Dedifferentiated amniotic fluid mesenchymal stem cell (primary cell): ENCODE data around the gene NTF4.
"Not testable (repeated sequence)": the region's sequence is repeated elsewhere in the genome, so short reads cannot be mapped to it uniquely, and the experiment has no call there.

ENCODE experiments used
- DNase-seq: peaks from one replicate; pipeline ENCODE4 v3.0.0-alpha.2; 2016; ENCODE audit errors: extremely low spot score

NTF4 gene

DNA sequence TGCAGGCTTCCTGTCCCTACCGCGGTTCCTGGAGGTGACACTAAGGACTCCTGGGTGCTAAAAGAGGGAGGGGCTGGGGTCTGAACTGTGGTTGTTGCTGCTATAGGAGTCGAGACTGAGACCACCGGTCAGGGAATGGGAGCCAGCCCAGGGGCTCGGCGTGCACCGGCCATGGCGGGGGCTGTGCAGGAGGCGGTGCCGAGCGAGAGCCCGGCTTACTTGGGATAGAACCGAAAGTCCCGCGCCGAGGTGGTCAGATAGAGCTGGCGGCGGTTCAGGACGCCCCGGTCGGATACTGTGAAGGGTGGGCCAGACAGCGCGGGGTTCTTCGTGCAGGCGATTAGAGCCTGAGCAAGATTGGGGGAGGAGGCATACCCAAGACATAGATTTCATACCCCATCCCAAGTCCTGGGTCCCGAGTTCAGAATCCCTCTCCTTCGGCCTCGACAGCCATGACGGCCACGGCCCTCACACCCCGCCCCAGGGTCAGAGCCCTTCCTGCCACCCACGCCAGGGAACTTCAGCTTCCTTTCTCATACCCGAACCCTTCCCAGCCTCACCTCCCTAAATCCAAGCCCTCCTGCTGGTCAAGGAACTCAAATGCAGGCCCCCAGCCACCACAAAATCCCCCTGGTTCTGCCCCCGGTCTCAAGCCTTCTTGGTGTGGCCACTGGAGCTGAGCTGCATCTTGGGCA, 7.6 kb downstream of the NTF4 start:
- not testable (repeated sequence) for DNase-seq

DNA sequence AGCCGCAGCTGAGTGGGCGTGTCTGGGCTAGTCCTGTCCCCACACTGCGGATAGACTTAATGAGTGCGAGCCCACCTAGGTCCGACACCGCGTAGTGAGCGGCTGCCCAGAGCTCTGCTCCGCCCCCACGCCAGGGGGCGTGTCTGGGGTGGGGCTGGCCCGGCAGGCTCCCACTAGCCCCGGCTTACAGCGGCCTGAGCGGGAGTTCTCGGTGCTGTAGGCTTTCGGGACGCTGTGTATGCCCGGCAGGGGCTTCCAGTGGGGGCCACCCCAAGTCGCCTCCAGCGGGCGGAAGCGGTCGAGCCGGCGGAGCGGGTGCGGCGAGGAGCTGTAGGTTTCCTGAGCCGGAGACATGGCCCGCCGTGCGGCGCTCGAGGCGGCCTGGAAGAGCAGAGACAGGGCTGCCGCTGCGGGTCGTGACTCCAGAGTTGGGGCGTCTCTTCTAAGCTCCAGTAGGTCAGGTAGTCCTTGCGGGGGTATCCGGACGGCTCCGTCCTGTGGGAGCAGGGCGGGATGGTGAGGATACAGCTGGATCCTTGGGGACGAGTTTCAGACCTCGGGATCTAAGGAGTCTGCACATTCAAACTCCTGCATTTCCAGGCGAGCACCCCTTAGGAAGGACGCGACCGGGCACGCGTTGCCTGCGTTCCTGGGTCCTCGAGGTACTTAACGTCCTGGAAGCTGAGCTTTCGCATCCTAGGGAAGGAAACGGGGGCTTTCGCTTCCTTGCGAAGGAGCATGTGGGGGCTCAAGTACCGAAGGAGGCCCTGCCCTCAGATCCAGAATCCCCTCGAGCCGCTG, 8.3 kb downstream of the NTF4 start:
- no peak for DNase-seq

DNA sequence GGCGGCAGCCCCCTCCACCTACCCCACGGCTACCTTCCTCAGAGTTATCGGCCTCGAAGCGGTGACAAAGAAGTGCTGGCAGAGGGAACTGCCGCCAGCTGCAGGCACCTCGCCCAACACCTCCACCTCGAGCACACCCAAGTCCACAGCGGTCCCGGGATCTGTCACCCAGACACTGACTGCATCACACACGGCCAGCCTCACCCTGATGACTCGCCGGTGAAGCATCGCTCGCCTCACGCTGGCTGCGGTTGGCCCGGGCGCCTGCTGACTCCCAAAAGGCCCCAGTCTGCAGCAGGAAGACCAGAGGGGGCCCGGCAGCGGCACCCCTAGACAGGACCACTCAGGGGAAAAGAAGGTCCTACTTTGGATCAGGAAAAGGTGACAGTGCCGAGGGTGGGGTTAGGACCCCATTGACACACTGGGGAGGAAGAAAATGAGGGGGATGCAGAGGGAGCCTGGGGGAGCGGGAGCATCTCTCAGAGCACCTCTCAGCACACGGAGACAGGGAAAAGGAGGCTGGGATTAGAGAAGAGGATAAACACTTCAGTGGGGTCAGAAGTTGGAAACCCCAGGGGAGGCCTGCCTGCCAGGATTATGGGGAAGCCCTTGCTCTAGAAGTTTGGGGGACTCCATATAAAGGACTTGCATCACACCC, 14.1 kb downstream of the NTF4 start:
- DNase-seq = not testable (repeated sequence)

DNA sequence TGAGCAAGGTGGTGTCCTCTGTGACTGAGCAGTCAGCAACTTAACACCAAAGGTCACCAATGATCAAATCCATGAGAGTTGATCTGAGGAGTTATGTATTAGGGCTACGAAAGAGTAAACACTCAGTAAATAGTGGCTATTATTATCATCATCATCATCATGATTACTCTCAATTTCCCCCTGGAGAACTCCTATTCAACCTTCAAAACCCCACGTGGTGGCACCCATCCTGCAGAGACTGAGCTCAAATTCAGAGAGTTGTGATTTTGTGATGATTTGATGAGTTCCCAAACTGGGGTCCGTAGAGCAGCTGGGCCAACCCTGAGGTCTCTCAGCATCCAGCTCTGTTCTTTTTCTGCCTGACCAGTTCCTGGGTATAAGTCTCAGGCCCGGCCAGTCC, 14.8 kb downstream of the NTF4 start:
- DNase-seq = not testable (repeated sequence)

DNA sequence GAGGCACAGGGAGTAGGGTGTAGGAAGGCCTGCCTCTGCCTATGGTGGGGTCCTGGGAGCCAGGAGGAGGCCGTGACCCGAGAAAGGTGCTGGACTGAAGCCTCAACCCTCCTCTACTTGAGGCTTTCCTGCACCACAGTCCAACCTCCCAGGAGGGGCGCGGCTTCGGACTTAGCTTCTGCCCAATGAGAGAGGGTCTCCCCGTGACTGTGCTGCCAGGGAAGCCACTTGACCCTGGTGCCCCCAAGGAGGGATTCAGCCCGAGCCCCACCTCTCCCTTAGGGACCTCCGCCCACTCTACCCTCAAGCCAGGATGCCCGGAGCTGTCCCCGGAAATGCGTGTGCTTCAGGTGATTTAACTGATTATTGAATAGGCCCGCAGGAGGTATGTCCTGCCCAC, 15.6 kb downstream of the NTF4 start, which contains the start of gene CGB8:
Gene CGB8, minus strand, starts transcription at position 101 of the 400 bp plus-strand sequence. CDS start 372 bp downstream, outside the sequence.
- DNase-seq = not testable (repeated sequence)

DNA sequence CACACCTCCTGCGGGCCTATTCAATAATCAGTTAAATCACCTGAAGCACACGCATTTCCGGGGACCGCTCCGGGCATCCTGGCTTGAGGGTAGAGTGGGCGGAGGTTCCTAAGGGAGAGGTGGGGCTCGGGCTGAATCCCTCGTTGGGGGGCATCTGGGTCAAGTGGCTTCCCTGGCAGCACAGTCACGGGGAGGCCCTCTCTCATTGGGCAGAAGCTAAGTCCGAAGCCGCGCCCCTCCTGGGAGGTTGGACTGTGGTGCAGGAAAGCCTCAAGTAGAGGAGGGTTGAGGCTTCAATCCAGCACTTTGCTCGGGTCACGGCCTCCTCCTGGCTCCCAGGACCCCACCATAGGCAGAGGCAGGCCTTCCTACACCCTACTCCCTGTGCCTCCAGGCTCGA, 21.1 kb downstream of the NTF4 start, which contains the start of gene CGB5:
Gene CGB5, plus strand, starts transcription at position 301 of the 400 bp plus-strand sequence. CDS start 362 bp downstream, outside the sequence.
- not testable (repeated sequence) for DNase-seq

DNA sequence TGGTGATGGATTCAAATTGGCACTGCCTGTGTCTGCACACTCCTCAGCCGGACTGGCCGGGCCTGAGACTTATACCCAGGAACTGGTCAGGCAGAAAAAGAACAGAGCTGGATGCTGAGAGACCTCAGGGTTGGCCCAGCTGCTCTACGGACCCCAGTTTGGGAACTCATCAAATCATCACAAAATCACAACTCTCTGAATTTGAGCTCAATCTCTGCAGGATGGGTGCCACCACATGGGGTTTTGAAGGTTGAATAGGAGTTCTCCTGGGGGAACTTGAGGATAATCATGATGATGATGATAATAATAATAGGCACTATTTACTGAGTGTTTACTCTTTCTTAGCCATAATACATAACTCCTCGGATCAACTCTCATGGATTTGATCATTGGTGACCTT, 22.0 kb downstream of the NTF4 start:
- DNase-seq = not testable (repeated sequence)

DNA sequence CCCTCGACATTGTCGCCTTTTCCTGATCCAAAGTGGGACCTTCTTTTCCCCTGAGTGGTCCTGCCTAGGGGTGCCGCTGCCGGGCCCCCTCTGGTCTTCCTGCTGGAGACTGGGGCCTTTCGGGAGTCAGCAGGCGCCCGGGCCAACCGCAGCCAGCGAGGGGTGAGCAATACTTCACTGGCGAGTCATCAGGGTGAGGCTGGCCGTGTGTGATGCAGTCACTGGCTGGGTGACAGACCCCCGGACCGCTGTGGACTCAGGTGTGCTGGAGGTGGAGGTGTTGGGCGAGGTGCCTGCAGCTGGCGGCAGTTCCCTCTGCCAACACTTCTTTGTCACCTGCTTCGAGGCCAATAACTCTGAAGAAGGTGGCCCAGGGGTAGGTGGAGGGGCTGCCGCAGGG, 22.4 kb downstream of the NTF4 start:
- DNase-seq = no peak

DNA sequence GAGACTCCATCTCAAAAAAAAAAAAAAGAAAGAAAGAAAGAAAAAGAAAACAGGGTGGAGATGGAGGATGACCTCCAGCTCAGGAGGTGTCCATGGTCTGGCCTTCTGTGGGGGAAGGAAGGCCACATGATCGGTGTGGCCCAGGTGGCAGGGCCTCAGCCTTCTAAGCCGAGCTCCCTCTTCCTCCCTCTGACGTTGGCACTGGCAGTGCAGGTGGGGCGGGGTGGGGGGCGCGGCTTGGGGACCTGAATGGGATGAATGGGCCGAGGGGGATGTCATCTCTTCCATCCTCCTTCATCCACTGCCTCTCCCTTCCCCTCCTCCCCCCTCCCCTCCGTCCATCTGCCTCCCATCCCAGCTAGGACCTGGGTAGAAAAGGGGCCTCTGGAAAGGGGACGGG, 24.9 kb downstream of the NTF4 start:
- DNase-seq = not testable (repeated sequence)

DNA sequence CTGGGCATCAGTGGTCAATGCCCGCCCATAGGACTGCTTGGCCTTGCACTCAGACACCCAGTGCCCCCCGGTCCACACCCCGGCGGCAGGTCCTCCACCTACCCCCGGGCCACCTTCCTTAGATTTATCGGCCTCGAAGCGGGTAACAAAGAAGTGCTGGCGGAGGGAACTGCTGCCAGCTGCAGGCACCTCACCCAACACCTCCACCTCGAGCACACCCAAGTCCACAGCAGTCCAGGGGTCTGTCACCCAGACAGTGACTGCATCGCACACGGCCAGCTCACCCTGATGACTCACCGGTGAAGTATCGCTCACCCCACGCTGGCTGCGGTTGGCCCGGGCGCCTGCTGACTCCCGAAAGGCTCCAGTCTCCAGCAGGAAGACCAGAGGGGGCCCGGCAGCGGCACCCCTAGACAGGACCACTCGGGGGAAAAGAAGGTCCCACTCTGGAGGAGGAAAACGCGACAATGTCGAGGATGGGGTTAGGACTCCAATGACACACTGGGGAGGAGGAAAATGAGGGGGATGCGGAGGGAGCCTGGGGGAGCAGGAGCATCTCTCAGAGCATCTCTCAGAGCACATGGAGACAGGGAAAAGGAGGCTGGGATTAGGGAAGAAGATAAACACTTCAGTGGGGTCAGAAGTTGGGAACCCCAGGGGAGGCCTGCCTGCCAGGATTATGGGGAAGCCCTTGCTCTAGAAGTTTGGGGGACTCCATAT, 25.9 kb downstream of the NTF4 start:
- not testable (repeated sequence) for DNase-seq

DNA sequence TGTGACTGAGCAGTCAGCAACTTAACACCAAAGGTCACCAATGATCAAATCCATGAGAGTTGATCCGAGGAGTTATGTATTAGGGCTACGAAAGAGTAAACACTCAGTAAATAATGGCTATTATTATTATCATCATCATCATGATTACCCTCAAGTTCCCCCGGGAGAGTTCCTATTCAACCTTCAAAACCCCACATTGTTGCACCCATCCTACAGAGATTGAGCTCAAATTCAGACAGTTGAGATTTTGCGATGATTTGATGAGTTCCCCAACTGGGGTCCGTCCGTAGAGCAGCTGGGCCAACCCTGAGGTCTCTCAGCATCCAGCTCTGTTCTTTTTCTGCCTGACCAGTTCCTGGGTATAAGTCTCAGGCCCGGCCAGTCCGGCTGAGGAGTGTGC, 26.5 kb downstream of the NTF4 start:
- DNase-seq = not testable (repeated sequence)

DNA sequence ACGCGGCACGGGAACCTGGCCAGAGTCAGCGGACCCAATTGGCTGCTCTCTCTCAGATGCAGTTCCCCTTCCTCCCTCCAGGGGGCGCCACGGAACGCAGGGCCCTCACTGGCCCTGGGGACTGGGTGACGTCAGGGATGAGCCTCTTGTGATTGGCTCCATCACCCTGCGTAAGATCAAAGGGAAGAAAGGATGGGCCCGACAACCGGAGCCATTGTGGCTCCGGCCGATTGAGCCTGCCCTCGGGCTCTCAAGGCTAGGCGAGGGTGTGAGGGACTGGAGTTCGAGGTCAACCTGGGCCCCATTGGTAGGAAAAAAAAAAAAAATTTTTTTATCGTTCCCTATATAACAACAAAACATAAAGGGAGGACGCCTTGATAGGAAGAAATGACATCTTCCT, 27.8 kb downstream of the NTF4 start, which contains the start of gene CGB1:
Gene CGB1, minus strand, starts transcription at position 81 of the 400 bp plus-strand sequence. CDS start 184 bp downstream, outside the sequence.
- DNase-seq = not testable (repeated sequence)

DNA sequence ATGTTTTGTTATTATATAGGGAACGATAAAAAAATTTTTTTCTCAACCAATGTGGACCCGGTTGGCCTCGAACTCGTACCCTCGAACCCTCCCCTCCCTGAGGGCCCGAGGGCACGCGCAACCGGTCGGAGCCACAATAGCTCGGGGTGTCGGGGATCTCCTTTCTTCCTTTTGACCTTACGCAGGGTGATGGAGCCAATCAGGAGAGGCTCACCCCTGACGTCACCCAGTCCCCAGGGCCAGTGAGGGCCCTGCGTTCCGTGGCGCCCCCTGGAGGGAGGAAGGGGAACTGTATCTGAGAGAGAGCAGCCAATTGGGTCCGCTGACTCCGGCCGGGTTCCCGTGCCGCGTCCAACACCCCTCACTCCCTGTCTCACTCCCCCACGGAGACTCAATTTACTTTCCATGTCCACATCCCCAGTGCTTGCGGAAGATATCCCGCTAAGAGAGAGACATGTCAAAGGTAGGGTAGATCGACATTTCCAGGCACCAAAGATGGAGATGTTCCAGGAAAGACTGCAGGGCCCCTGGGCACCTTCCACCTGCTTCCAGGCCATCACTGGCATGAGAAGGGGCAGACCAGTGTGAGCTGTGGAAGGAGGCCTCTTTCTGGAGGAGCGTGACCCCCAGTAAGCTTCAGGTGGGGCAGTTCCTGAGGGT, 32.8 kb downstream of the NTF4 start, which contains the start of gene CGB2:
Gene CGB2, plus strand, starts transcription at position 249 of the 660 bp plus-strand sequence. Its CDS starts 206 bp downstream, at position 455.
- not testable (repeated sequence) for DNase-seq

DNA sequence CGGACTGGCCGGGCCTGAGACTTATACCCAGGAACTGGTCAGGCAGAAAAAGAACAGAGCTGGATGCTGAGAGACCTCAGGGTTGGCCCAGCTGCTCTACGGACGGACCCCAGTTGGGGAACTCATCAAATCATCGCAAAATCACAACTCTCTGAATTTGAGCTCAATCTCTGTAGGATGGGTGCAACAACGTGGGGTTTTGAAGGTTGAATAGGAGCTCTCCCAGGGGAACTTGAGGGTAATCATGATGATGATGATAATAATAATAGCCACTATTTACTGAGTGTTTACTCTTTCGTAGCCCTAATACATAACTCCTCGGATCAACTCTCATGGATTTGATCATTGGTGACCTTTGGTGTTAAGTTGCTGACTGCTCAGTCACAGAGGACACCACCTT, 34.3 kb downstream of the NTF4 start:
- DNase-seq = not testable (repeated sequence)

DNA sequence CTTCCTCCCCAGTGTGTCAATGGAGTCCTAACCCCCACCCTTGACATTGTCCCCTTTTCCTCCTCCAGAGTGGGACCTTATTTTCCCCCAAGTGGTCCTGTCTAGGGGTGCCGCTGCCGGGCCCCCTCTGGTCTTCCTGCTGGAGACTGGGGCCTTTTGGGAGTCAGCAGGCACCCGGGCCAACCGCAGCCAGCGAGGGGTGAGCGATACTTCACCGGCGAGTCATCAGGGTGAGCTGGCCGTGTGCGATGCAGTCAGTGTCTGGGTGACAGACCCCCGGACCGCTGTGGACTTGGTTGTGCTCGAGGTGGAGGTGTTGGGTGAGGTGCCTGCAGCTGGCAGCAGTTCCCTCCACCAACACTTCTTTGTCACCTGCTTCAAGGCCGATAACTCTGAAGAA, 34.9 kb downstream of the NTF4 start:
- not testable (repeated sequence) for DNase-seq

DNA sequence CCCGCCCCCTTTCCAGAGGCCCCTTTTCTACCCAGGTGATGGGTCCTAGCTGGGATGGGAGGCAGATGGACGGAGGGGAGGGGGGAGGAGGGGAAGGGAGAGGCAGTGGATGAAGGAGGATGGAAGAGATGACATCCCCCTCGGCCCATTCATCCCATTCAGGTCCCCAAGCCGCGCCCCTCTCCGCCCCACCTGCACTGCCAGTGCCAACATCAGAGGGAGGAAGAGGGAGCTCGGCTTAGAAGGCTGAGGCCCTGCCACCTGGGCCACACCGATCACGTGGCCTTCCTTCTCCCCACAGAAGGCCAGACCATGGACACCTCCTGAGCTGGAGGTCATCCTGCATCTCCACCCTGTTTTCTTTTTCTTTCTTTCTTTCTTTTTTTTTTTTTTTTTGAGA, 35.9 kb downstream of the NTF4 start:
- DNase-seq = not testable (repeated sequence)

DNA sequence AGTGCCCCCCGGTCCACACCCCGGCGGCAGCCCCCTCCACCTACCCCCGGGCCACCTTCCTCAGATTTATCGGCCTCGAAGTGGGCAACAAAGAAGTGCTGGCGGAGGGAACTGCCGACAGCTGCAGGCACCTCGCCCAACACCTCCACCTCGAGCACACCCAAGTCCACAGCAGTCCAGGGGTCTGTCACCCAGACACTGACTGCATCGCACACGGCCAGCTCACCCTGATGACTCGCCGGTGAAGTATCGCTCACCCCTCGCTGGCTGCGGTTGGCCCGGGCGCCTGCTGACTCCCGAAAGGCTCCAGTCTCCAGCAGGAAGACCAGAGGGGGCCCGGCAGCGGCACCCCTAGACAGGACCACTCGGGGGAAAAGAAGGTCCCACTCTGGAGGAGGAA, 39.0 kb downstream of the NTF4 start:
- DNase-seq = not testable (repeated sequence)

DNA sequence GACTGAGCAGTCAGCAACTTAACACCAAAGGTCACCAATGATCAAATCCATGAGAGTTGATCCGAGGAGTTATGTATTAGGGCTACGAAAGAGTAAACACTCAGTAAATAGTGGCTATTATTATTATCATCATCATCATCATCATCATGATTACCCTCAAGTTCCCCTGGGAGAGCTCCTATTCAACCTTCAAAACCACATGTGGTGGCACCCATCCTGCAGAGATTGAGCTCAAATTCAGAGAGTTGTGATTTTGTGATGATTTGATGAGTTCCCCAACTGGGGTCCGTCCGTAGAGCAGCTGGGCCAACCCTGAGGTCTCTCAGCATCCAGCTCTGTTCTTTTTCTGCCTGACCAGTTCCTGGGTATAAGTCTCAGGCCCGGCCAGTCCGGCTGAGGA, 39.5 kb downstream of the NTF4 start:
- not testable (repeated sequence) for DNase-seq

DNA sequence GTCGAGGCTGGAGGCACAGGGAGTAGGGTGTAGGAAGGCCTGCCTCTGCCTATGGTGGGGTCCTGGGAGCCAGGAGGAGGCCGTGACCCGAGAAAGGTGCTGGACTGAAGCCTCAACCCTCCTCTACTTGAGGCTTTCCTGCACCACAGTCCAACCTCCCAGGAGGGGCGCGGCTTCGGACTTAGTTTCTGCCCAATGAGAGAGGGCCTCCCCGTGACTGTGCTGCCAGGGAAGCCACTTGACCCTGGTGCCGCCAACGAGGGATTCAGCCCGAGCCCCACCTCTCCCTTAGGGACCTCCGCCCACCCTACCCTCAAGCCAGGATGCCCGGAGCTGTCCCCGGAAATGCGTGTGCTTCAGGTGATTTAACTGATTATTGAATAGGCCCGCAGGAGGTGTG, 40.4 kb downstream of the NTF4 start, which contains the start of gene CGB3:
Gene CGB3, minus strand, starts transcription at position 101 of the 400 bp plus-strand sequence. CDS start 362 bp downstream, outside the sequence.
- DNase-seq = not testable (repeated sequence)

DNA sequence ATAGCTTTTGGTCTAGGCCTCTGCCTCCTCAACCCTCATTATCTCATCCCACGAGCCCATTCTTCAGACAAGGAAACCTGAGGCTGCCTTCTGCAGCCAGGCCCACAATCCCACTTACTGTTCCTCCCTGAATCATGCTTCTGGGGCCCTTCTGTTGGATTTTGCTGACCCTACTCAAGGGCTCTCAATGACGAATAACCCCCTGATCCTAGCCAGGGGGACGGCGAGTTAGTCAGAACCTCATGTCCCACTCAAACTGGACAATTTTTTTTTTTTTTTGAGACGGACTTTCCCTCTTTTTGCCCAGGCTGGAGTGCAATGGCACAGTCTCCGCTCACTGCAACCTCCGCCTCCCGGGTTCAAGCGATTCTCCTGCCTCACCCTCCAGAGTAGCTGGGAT, 42.5 kb downstream of the NTF4 start:
- no peak for DNase-seq
